Fibroblast of villous mesenchyme (primary cell): ENCODE results near the gene SPINT1. TPM values are rescaled to one million over a fixed set of nuclear protein-coding genes. Genes with fewer than 3 reads are reported as not detected.
"Not testable (repeated sequence)": the region's sequence is repeated elsewhere in the genome, so short reads cannot be mapped to it uniquely, and the experiment has no call there.

Experiments
- DNase-seq: peaks from one replicate; pipeline ENCODE4 v3.0.0-alpha.2; 2010; ENCODE audit warnings: low read depth
- H3K4me3 ChIP-seq: 2 replicates; pipeline ENCODE4 v1.5.1; 2011; ENCODE audit warnings: low read depth, mild to moderate bottlenecking, low read length
- CTCF ChIP-seq: IDR thresholded peaks from 2 replicates; pipeline ENCODE4 v1.5.1; 2012; ENCODE audit warnings: low read depth, mild to moderate bottlenecking, low read length; ENCODE audit not compliant: insufficient read depth
- total RNA-seq: library from RNA; depleted of rRNA; stranded (reverse); fragments of >200 nt; gene quantifications from 2 replicates; pipeline ENCODE4 v1.2.3, GENCODE V29; 2012

Gene SPINT1
- total RNA-seq, 1 donor = 0.43 TPM

GRCh38 chr15:40857601-40858341, 13.9 kb downstream of the SPINT1 start:
- no peak overlapping the region for H3K4me3 ChIP-seq
- DNase-seq = peak; percentile 60
- TF ChIP-seq CTCF = peak; percentile 99

- DNase-seq = no peak
- H3K4me3 ChIP-seq = no peak overlapping the region
- no peak for TF ChIP-seq CTCF
These were observed 14.9 kb downstream of the SPINT1 start for GRCh38 chr15:40858706-40859105.

GRCh38 chr15:40859206-40859851, 15.5 kb downstream of the SPINT1 start:
- peak; percentile 80 for DNase-seq
- no peak overlapping the region for H3K4me3 ChIP-seq
- TF ChIP-seq CTCF = peak; percentile 93

- H3K4me3 ChIP-seq, DNase-seq: not testable (repeated sequence)
These were observed 17.3 kb downstream of the SPINT1 start for GRCh38 chr15:40861147-40861546.

- DNase-seq = no peak
- no peak for TF ChIP-seq CTCF
- H3K4me3 ChIP-seq = no peak overlapping the region
These were observed 19.9 kb downstream of the SPINT1 start for GRCh38 chr15:40863660-40864270.

- H3K4me3 ChIP-seq = no peak overlapping the region
- TF ChIP-seq CTCF = no peak
- DNase-seq = no peak
These were observed 23.4 kb downstream of the SPINT1 start for GRCh38 chr15:40867199-40867598.

- DNase-seq = no peak
- no peak overlapping the region for H3K4me3 ChIP-seq
- no peak for TF ChIP-seq CTCF
These were observed 25.8 kb downstream of the SPINT1 start for GRCh38 chr15:40869686-40870085.
